Measurements from ENCODE around the gene FCHO1.

- no peak for TF ChIP-seq CTCF (IDR thresholded peaks at IDR 0.05; ENCODE audit: insufficient read depth, low read length)
- no peak for TF ChIP-seq SPI1 (IDR thresholded peaks at IDR 0.05; ENCODE audit: borderline replicate concordance, low read depth)
These were observed 73.1 kb downstream of the FCHO1 start for GRCh38 chr19:17824339-17824738.

Data from HL-60 (cell line).